ENCODE measurements around the gene MAML3. TPM values are rescaled to one million over a fixed set of nuclear protein-coding genes. Genes with fewer than 3 reads are reported as not detected.

MAML3 gene
- polyA plus RNA-seq, 2 donors = 3.7 to 3.8 TPM

- H3K36me3 ChIP-seq (ENCODE audit: control insufficient read depth in 2 of 2, insufficient read depth in 2 of 2, low read length in 1 of 2) = no peaks in the 10 kb centered on the region
- WGBS, 2 donors = 95 to 96% methylated on average over 2 of the region's 2 CpGs
- peaks cover 0 to 3% of the 10 kb centered on the region in 2 donors for H3K4me1 ChIP-seq (ENCODE audit: control insufficient read depth in 2 of 2, insufficient read depth in 2 of 2, low read length in 1 of 2)
- no peak overlapping the region for H3K4me3 ChIP-seq (ENCODE audit: low read depth in 1 of 2, low read length in 2 of 2)
- H3K27me3 ChIP-seq (ENCODE audit: control insufficient read depth in 1 of 2, insufficient read depth in 2 of 2, low read length in 2 of 2) = no peaks in the 10 kb centered on the region
- no peaks in the 10 kb centered on the region for H3K9me3 ChIP-seq (ENCODE audit: control insufficient read depth in 2 of 2, insufficient read depth in 1 of 2, low read depth in 1 of 2, low read length in 1 of 2)
- H3K27ac ChIP-seq (ENCODE audit: low read depth in 2 of 2, low read length in 1 of 2) = no peak overlapping the region
Measured at GRCh38 chr4:139840773-139841172, 313.2 kb downstream of the MAML3 start.

- WGBS, 2 donors = 79 to 82% methylated on average over 6 of the region's 6 CpGs
- Histone ChIP-seq H3K27me3 (ENCODE audit: control insufficient read depth in 1 of 2, insufficient read depth in 2 of 2, low read length in 2 of 2) (no peaks in the 10 kb centered on the region), H3K27ac (ENCODE audit: low read depth in 2 of 2, low read length in 1 of 2) (no peak overlapping the region), H3K4me3 (ENCODE audit: low read depth in 1 of 2, low read length in 2 of 2) (no peak overlapping the region), H3K36me3 (ENCODE audit: control insufficient read depth in 2 of 2, insufficient read depth in 2 of 2, low read length in 1 of 2) (no peaks in the 10 kb centered on the region), H3K4me1 (ENCODE audit: control insufficient read depth in 2 of 2, insufficient read depth in 2 of 2, low read length in 1 of 2) (peaks cover 0 to 3% of the 10 kb centered on the region in 2 donors), H3K9me3 (ENCODE audit: control insufficient read depth in 2 of 2, insufficient read depth in 1 of 2, low read depth in 1 of 2, low read length in 1 of 2) (no peaks in the 10 kb centered on the region)
Measured at GRCh38 chr4:139839403-139840031, 314.5 kb downstream of the MAML3 start.

- Histone ChIP-seq H3K27me3 (ENCODE audit: control insufficient read depth in 1 of 2, insufficient read depth in 2 of 2, low read length in 2 of 2) (no peaks in the 10 kb centered on the region), H3K9me3 (ENCODE audit: control insufficient read depth in 2 of 2, insufficient read depth in 1 of 2, low read depth in 1 of 2, low read length in 1 of 2) (no peaks in the 10 kb centered on the region), H3K4me3 (ENCODE audit: low read depth in 1 of 2, low read length in 2 of 2) (no peak overlapping the region), H3K36me3 (ENCODE audit: control insufficient read depth in 2 of 2, insufficient read depth in 2 of 2, low read length in 1 of 2) (peaks cover 0 to 2% of the 10 kb centered on the region in 2 donors), H3K27ac (ENCODE audit: low read depth in 2 of 2, low read length in 1 of 2) (no peak overlapping the region), H3K4me1 (ENCODE audit: control insufficient read depth in 2 of 2, insufficient read depth in 2 of 2, low read length in 1 of 2) (peaks cover 0 to 3% of the 10 kb centered on the region in 2 donors)
- WGBS, 2 donors = 91% methylated on average over 3 of the region's 3 CpGs
Measured at GRCh38 chr4:139838811-139839210, 315.2 kb downstream of the MAML3 start.

- H3K27ac ChIP-seq (ENCODE audit: low read depth in 2 of 2, low read length in 1 of 2) = no peak overlapping the region
- H3K4me3 ChIP-seq (ENCODE audit: low read depth in 1 of 2, low read length in 2 of 2) = no peak overlapping the region
- H3K4me1 ChIP-seq (ENCODE audit: control insufficient read depth in 2 of 2, insufficient read depth in 2 of 2, low read length in 1 of 2) = peaks cover 0 to 5% of the 10 kb centered on the region in 2 donors
- no peaks in the 10 kb centered on the region for H3K27me3 ChIP-seq (ENCODE audit: control insufficient read depth in 1 of 2, insufficient read depth in 2 of 2, low read length in 2 of 2)
- H3K36me3 ChIP-seq (ENCODE audit: control insufficient read depth in 2 of 2, insufficient read depth in 2 of 2, low read length in 1 of 2) = peaks cover 0 to 2% of the 10 kb centered on the region in 2 donors
- 57 to 79% methylated on average over 2 of the region's 2 CpGs for WGBS, 2 donors
- no peaks in the 10 kb centered on the region for H3K9me3 ChIP-seq (ENCODE audit: control insufficient read depth in 2 of 2, insufficient read depth in 1 of 2, low read depth in 1 of 2, low read length in 1 of 2)
Measured at GRCh38 chr4:139834981-139835391, 319.0 kb downstream of the MAML3 start.

GRCh38 chr4:139834226-139834662 is 319.7 kb downstream of the MAML3 start:
- no peaks in the 10 kb centered on the region for H3K27me3 ChIP-seq (ENCODE audit: control insufficient read depth in 1 of 2, insufficient read depth in 2 of 2, low read length in 2 of 2)
- no peak overlapping the region for H3K27ac ChIP-seq (ENCODE audit: low read depth in 2 of 2, low read length in 1 of 2)
- no peak overlapping the region for H3K4me3 ChIP-seq (ENCODE audit: low read depth in 1 of 2, low read length in 2 of 2)
- WGBS, 2 donors = 95 to 97% methylated on average over 8 of the region's 8 CpGs
- H3K36me3 ChIP-seq (ENCODE audit: control insufficient read depth in 2 of 2, insufficient read depth in 2 of 2, low read length in 1 of 2) = peaks cover 0 to 2% of the 10 kb centered on the region in 2 donors
- no peaks in the 10 kb centered on the region for H3K9me3 ChIP-seq (ENCODE audit: control insufficient read depth in 2 of 2, insufficient read depth in 1 of 2, low read depth in 1 of 2, low read length in 1 of 2)
- peaks cover 0 to 5% of the 10 kb centered on the region in 2 donors for H3K4me1 ChIP-seq (ENCODE audit: control insufficient read depth in 2 of 2, insufficient read depth in 2 of 2, low read length in 1 of 2)

GRCh38 chr4:139833151-139833910 is 320.7 kb downstream of the MAML3 start:
- Histone ChIP-seq H3K36me3 (ENCODE audit: control insufficient read depth in 2 of 2, insufficient read depth in 2 of 2, low read length in 1 of 2) (peaks cover 0 to 2% of the 10 kb centered on the region in 2 donors), H3K9me3 (ENCODE audit: control insufficient read depth in 2 of 2, insufficient read depth in 1 of 2, low read depth in 1 of 2, low read length in 1 of 2) (no peaks in the 10 kb centered on the region), H3K27me3 (ENCODE audit: control insufficient read depth in 1 of 2, insufficient read depth in 2 of 2, low read length in 2 of 2) (no peaks in the 10 kb centered on the region), H3K4me1 (ENCODE audit: control insufficient read depth in 2 of 2, insufficient read depth in 2 of 2, low read length in 1 of 2) (peaks cover 0 to 3% of the 10 kb centered on the region in 2 donors), H3K27ac (ENCODE audit: low read depth in 2 of 2, low read length in 1 of 2) (no peak overlapping the region), H3K4me3 (ENCODE audit: low read depth in 1 of 2, low read length in 2 of 2) (no peak overlapping the region)
- 86 to 87% methylated on average over 21 of the region's 21 CpGs for WGBS, 2 donors

- Histone ChIP-seq H3K36me3 (ENCODE audit: control insufficient read depth in 2 of 2, insufficient read depth in 2 of 2, low read length in 1 of 2) (no peaks in the 10 kb centered on the region), H3K27ac (ENCODE audit: low read depth in 2 of 2, low read length in 1 of 2) (no peak overlapping the region), H3K9me3 (ENCODE audit: control insufficient read depth in 2 of 2, insufficient read depth in 1 of 2, low read depth in 1 of 2, low read length in 1 of 2) (no peaks in the 10 kb centered on the region), H3K4me1 (ENCODE audit: control insufficient read depth in 2 of 2, insufficient read depth in 2 of 2, low read length in 1 of 2) (peaks cover 0 to 3% of the 10 kb centered on the region in 2 donors), H3K27me3 (ENCODE audit: control insufficient read depth in 1 of 2, insufficient read depth in 2 of 2, low read length in 2 of 2) (no peaks in the 10 kb centered on the region), H3K4me3 (ENCODE audit: low read depth in 1 of 2, low read length in 2 of 2) (no peak overlapping the region)
- 79 to 83% methylated on average over 7 of the region's 7 CpGs for whole genome bisulfite sequencing, 2 donors
Measured at GRCh38 chr4:139828966-139829664, 324.9 kb downstream of the MAML3 start.

- H3K27ac ChIP-seq (ENCODE audit: low read depth in 2 of 2, low read length in 1 of 2) = no peak overlapping the region
- no peaks in the 10 kb centered on the region for H3K4me1 ChIP-seq (ENCODE audit: control insufficient read depth in 2 of 2, insufficient read depth in 2 of 2, low read length in 1 of 2)
- H3K27me3 ChIP-seq (ENCODE audit: control insufficient read depth in 1 of 2, insufficient read depth in 2 of 2, low read length in 2 of 2) = no peaks in the 10 kb centered on the region
- H3K36me3 ChIP-seq (ENCODE audit: control insufficient read depth in 2 of 2, insufficient read depth in 2 of 2, low read length in 1 of 2) = no peaks in the 10 kb centered on the region
- H3K9me3 ChIP-seq (ENCODE audit: control insufficient read depth in 2 of 2, insufficient read depth in 1 of 2, low read depth in 1 of 2, low read length in 1 of 2) = peaks cover 0 to 2% of the 10 kb centered on the region in 2 donors
- WGBS, 2 donors = 78 to 91% methylated on average over 8 of the region's 8 CpGs
- H3K4me3 ChIP-seq (ENCODE audit: low read depth in 1 of 2, low read length in 2 of 2) = no peak overlapping the region
Measured at GRCh38 chr4:139826426-139826825, 327.6 kb downstream of the MAML3 start.

- Histone ChIP-seq H3K4me1 (ENCODE audit: control insufficient read depth in 2 of 2, insufficient read depth in 2 of 2, low read length in 1 of 2) (no peaks in the 10 kb centered on the region), H3K4me3 (ENCODE audit: low read depth in 1 of 2, low read length in 2 of 2) (no peak overlapping the region), H3K27me3 (ENCODE audit: control insufficient read depth in 1 of 2, insufficient read depth in 2 of 2, low read length in 2 of 2) (no peaks in the 10 kb centered on the region), H3K27ac (ENCODE audit: low read depth in 2 of 2, low read length in 1 of 2) (no peak overlapping the region), H3K36me3 (ENCODE audit: control insufficient read depth in 2 of 2, insufficient read depth in 2 of 2, low read length in 1 of 2) (no peaks in the 10 kb centered on the region), H3K9me3 (ENCODE audit: control insufficient read depth in 2 of 2, insufficient read depth in 1 of 2, low read depth in 1 of 2, low read length in 1 of 2) (peaks cover 0 to 2% of the 10 kb centered on the region in 2 donors)
- 73 to 81% methylated on average over 13 of the region's 13 CpGs for WGBS, 2 donors
Measured at GRCh38 chr4:139825523-139826014, 328.4 kb downstream of the MAML3 start.
